ENCODE data around the gene ZFAND5.

- no peak for TF ChIP-seq CTCF (IDR thresholded peaks at IDR 0.05)
- TF ChIP-seq POLR2A (IDR thresholded peaks at IDR 0.05), result no peak
These were observed 10.3 kb downstream of the ZFAND5 start for GRCh38 chr9:72354704-72355103.

Data from thyroid gland (tissue), 4 donors.